Activated CD8-positive, alpha-beta memory T cell treated with anti-CD3 and anti-CD28 coated beads for 24 hours (primary cell): ENCODE measurements around the gene BABAM2.

Experiments used
- DNase-seq: peaks from one replicate; pipeline ENCODE4 v3.0.0-alpha.2; 2020

BABAM2 gene

DNA sequence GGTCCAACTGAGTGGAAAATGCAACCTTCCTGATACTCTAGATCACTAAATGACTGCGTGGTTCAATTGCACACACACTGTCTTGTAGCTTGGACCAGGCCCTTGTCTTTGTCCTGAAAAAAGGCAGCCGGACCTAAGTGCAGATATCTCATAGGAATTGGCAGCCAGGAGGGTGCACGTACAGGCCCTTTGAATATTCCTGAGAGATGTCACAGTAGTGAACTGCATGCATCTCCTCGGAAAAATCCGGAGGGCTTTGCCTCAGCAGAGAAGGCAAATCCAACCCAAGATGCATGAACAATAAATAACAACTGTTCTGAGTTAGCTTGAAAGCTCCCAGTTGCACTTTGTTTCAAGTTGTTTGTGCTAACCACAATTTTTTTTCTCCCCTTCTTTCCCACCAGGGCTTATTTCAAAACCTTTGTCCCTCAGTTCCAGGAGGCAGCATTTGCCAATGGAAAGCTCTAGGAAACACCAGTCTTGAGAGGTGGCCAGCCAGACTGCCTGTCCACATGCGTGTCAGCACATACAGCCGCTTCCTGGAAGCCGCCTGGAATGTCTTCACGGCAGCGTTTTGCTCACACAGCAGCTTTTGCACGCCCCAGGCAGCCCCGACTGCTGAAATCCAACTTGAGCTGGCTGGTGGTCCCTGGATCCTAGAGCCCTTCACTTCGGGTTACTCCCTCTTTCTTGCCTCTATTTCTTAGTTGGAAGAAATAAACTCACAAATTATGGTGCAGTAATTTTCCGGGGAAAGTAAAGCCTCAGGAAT, 447.7 kb downstream of the BABAM2 start:
- no peak for DNase-seq

DNA sequence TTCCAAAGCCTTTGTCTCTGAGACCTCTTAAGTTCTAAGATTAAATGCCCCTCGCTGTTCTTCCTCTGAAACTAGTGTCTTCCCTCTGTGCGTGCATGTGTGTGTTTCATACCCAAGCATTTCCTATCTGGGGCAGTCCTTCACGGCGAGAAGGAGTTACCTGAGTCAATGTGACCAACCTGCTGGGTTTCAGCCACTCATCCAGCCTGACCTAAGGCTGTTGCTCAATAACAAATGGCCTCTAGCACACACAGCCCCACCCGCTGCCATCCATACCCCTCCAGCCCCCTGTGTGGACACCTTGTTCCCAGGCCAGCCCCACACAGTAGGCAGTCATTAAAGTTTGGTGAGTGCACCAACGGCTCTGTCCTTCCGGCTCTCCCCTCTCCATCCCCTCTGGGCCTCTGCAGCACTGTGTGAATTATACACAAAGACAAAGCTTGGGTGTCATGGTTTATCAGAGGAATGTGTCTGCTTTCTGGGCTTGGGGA, 448.3 kb downstream of the BABAM2 start:
- DNase-seq, result no peak

DNA sequence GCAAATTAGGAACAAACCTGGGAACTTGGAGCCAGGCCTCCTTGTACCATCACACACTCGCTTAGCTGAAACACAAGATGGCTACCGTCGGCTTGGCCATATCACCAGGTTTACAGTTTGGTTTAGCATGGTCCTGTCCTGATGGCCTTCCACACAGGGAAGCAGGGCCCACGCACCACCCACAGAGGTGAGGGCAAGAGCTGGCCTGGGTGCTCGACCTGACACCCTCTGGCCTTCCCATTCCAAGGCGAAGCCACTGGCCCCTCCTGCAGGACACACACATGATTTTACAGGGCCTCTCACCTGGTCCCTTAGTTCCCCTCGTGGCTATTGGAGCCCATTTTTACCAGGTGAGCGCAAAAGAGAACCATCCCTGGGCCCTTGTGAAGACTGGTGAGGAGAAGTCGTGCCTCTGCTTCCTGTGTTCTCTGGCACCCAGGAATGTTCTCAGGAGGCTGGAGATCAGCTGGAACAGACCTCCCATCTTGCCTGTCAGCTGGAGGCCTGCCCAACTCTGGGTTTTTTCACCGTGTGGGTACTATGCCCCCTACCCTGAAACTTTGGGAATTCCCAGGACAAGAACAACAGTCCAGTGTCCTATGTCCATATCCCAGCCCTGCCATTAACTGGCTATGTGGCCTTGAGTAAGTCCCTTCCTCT, 449.1 kb downstream of the BABAM2 start:
- DNase-seq, result no peak

DNA sequence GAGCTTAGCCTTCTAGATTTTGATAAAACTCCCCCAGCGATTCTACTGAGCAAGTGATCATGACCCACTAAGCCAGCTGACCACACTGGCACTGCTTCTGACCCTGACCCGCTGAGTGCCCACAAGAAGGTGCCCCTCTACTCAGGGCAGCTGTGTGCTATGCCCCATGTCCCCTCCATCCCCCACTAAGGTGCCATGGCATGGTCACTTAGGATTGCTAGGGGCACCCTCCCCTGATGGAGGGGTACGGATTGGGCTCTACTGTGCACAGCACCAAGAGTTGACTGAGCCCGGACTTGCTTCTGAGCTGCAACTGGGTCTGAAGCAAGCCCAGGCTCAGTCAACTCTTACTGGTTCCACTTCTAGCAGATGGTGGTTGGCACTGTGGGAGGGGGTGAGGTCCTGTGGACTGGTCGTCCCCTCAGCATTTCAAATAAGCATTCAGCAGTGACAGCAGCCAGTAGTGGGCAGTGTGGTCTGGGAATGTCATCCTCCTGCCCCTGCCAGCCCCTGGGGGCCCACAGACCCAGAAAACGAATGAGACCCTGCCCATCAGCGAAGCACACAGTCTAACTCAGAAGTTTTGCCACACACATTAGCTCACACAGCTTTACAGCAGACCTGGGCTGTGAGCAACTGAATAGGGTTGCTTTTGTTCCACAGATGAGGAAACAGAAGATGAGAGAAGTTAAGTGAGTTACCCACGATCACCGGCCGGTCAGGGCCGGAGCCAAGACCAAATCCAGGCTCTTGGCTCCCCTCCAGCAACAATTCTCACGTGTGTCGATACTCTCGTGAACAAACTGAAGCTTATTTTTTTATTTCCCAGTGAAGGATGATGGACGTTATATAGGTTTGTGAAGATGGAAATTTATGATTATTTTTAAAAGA, 450.0 kb downstream of the BABAM2 start:
- DNase-seq, result no peak

DNA sequence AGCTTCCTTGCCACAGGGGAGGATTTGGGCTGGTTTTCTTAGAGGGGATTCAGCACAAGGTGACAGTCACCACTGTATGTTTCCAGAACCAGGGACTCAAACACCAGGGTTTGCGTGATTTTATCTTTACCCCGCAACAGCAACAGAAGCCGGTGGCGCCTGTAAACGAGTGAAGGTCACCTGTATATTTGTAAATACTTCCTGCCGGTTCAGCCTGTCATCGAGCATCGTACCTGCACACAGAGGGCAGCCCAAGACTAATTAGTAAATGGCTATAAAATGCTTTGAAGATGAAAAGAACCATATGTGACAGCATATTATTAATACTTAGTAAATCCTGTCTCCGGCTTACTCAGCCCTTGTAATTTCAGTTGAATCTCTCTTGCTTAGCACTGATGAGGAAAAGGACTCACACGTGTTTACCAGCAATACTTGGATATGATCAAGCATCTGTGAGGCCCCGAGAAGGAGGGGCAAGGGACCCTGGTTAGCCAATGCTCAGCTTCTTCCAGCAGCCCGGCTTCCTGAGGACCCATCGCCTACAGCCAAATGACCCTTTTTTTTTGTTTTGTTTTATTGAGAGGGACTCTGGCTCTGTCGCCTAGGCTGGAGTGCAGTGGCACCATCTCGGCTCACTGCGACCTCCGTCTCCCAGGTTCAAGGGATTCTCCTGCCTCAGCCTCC, 450.8 kb downstream of the BABAM2 start:
- no peak for DNase-seq

DNA sequence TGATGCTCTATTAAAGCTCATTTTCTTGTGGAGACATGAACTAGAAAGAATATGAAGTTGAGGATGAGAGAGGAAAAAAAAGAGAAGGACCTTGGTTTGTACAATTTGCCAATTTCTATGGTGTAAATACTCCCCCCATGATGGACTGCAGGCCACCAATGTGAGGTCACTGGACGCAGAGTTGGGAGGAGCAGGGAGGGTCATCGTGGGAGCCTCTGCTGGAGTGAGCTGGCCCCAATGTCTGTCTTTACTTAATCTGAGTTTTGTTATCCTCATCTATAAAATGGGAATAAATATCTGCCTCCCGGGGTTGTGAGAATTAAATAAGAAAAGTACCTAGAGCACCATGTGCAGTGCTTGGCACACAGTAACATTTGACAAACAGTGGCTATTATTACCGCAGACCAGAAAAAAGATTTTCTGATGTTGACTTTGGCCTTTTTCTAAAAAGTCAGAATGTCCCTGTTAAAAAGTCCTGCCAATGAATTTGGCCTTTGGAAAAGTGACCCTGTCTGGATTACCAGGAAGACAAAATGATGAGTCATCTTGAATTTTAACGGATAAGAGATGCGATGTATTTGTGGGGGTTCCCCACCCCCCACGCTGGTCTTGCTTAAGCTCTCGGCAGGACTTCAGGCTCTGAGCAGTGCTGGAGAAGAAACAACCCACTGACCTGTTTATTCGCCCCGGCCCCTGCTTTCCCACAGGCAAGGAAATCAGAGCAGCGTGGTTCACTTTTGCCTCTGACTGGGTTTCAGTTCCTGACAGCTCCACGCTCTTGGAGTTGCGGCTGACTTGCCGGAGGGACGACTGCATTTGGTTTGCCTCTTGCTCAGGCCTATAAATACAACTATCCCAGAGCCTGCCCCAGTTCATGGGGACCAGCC, 451.8 kb downstream of the BABAM2 start:
- no peak for DNase-seq

DNA sequence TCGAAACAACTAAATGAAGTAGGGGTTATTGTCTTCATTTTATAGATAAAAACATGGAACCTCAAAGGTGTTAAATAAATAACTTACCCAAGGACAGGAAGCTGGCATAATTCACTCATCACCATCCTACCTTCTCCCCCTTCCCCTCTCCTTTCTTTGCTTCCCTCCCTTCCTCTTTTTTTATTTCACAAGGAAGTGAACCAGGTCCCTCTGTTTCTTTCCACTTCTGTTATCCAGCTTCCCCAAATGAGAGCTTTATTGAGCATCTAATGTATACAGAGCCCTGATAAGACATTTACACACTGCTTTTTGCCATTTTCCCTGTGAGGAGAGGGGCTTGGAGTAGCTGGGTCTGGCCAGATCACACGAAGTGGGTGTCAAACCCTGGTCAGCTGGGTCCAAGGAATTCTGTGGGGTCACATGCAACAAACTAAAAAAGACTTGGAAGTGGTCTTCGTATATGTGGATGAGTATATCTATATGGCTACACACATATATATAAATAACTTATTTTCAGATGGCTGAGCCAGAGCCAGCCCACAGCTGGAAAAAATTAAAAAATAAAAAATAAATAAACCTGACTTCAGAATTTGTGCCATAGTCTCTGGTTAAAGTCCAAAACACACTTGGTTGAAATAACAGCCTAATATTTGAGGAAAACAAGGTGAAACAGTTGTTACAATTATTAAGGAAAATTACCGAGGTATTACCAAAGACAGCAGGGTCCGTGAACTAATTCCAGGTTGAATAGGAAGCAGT, 452.8 kb downstream of the BABAM2 start:
- no peak for DNase-seq

DNA sequence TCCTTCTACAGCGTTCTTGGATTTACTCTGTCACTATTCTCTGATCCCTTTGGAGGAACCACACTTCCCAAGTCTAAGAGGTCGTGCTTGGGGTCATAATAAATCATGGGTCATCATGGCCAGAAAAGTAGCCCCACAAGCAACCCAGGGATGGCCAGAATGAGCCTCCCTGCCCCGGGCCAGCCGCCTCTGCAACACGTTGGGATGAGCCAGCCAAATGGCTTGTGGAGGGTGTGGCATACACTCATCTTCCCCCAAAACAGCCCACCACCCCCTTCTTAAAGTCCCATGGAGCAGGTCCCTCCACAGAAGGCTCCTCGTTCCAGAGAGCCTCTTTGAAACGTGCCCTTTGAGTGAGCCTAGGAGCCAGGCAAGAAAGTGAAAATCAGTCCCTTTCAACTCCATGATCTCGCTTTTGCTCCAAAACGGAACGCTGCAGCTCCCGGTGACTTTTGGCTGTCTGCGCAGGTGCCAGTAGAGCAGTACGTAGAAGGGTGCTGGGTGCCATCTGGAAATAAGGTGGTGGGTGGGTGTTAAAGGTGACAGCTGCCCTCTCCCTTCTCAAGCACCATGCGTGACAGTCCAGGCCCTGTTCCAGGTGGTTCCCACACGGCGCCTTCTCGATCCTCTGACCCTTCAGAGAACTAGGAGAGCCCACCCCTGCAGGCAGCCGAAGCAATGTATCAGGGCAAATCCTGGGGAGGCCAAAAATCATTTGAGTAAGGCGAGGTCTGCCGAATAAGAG, 453.6 kb downstream of the BABAM2 start:
- DNase-seq, result no peak

DNA sequence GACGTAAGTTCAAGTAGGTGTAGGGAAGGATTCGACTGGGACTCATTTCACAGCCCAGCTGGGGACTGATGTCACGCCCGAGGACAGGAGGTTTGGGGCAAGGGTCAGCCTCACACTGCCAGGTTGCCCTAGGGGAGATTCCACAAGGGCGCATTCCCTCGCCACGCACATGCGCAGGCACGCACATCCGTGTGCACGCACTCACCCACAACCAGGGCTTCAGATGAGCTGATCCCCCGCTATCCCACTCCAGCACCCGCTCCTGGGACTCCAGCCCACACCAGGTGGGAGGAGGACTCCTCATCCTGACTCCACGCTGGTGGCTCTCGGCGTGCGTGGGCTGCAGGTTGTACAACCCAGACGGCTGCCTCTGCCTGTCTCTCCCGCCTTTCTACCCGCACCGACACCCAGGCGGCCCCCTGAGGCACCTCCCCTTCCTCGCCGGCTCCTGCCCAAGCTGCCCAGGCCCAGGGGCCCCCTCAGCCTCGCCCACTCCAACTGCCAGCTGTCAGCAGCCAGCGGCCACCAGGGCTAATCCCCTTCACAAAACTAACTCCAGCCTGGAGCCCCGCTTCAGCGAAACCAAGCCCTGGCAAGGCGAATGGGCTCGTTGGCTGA, 454.3 kb downstream of the BABAM2 start:
- DNase-seq, result no peak

DNA sequence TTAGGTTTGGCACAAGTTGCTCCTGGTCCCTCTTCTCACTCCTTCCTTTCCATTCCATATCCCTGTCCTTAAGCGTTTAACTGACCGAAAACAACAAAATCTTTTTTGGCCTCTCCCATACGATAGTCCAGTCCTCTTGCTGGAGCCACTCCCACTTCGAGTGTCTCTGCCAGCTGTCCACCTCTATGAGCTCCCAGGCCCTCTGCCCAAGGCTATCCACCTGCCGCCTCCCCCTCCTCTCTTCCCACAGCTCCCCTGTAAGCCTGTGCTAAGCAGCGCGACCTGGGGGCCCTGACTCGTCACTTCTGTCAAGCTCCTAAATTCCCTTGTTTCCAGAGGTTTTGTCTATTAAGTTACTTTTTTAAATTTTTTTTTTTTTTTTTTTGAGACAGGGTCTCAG, 455.1 kb downstream of the BABAM2 start:
- DNase-seq, result no peak

DNA sequence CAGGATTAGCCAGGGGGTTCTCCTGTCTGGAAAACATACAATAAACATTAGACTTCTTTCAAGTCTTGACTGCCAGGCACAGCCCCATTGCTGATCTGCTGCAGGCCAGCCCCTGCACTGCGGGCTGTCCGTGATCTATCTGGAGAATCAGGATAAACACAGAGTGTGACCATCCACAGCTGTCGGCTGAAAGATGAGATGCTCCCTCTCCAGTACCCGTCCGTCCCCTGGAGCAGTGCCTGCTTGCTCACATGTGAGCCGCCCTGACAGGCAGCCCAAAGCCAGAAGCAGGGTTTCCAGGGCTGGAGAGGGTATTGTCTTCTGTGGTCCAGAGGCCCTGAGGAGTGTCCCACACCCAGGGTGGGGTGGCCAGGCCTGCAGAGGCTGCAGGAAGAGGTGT, 456.1 kb downstream of the BABAM2 start:
- no peak for DNase-seq

DNA sequence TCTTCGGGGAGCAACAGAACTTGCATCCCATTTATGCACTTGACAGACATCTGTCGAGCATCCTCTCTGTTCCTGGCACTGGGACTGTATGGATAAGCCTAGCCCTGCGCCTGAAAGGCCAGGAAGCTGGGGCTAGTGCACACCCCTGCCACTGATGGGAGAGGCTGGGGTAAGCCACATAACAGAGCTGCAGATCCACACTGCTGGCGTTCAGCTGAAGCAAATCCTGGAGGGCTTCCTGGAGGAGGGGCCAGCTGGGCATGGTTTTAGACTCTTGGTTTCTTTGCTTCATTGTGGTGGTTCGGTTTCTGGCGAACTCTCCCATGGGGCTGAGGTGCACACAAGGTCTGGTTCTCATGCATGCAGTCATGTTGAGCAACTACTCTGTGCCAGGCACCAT, 456.7 kb downstream of the BABAM2 start:
- DNase-seq, result no peak

DNA sequence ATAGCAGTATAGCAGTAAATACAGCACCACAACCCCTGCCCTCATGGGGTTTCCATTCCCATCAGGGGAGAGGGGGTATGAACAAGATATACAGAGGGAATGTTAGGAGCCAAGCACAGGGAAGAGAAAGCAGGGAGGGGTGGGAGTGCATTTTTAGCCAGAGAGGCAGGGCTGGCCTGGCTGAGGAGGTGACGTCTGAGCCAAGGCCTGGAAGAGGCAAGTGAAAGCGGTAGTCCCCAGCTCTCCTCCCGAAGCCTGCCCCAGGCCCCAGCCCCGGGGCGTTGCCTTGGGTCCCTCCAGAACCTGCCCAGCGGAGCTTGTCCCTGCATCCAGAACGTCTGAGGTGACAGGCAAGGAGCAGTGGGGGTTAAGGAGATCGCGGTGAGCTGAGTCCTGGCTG, 457.1 kb downstream of the BABAM2 start:
- DNase-seq, result no peak

DNA sequence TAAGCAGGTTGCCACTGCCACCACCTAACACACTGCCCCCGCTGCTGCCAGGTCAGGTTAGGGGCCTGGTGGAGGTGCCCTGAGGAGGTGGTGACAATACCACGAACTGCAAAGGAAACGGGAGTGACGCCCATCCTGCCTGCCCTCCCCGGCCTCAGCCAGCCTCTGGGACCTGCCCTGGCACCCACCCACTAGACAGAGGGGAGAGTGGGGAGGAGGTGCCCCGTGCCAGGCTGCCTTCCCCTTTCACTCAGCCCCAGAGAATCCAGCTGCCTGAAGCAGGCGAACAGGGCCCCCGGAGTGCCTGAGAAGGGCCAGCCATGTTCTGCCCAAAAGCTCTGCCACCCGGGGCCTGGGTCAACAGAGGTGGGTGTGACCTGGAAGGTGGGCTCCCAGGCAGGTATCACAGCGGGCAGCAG, 457.6 kb downstream of the BABAM2 start:
- DNase-seq, result peak; percentile 79

DNA sequence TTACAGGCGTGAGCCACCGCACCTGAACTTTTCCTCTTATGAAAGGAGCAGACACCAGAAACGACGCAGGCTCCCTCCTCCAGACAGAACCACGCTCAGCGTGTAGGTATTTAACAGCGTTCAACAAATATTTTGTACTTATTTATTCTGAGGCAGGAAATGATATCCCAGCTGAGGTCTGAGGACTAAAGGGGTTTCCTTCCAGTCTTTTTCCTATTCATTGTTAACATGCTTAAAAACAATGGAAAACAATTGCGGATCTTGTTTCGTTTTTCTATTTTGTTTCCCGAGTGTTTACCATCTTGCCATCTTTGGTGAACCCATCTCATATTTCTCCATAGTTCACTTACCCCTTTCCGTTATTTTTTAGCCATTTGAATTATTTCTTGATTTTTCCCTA, 458.4 kb downstream of the BABAM2 start:
- no peak for DNase-seq

DNA sequence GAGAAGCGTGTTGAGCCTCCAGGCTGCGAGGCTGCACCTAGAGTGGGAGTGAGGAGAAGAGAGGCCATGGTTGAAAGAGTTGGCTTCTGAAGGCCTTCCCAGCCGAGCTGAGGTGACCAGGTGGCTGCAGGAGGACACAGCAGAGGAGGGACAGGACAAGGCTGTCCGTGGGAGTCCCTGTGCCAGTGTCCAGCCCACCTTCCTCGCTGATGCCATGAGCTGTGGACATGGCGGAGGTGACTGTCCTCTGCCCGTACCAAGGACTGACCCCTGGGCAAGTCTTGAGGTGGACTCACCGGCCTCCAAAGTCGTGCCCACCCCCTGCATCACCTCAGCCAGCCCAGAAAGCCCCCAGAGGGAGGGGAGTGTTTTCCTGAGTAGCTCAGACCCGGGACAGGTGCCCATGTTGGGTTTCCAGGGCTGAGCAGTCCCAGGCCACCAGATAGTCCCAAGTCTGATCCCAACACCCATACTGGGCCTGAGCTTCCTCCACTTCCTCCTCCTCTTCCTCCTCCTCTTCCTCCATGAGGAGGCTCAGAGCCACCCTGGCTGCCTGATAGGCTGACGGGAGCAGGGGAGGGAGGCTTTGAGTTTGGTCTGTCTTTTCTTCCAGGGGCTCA, 459.1 kb downstream of the BABAM2 start:
- no peak for DNase-seq

DNA sequence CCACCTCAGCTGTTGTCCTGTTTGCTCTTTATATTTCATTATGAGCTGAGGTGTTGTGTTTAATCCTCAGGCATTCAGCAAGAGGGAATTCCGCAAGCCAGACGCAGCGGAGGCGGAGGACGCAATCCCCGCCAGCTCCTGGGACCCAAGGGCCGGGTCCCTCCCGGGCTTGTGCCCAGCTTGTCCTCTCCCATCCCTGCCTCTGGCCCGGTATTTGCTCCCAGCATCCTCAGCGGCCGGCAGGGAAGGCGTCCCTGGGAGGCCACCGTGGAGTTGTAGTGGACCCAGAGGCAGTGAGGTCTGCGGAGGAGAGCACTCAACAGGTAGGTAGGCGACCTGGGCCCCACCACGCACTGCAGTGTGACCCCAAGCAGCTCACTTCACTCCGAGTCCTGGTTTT, 459.7 kb downstream of the BABAM2 start:
- no peak for DNase-seq

DNA sequence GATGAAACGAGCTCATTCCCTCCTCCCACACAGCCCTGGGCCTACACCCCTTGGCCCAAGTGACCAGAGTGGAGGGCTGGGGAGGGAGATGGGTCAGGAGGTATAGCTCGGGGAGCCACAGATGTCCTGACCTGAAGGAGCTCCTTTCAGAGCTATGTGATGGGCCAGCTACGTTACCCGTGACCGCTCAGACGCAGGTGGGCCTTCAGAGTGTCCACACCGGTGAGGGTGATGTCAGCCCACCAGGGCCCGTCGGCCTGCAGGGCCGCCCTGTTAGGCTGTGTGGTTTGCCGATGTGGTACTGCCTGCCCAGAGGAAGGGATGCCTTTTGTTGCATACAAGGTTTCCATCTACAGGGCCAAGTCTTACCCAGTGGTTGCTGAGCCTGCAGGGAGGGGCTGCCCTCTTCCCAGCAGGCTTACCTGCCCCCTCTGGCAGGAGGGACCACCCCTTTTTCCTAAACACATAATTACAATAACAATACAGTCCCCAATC, 460.3 kb downstream of the BABAM2 start:
- no peak for DNase-seq

DNA sequence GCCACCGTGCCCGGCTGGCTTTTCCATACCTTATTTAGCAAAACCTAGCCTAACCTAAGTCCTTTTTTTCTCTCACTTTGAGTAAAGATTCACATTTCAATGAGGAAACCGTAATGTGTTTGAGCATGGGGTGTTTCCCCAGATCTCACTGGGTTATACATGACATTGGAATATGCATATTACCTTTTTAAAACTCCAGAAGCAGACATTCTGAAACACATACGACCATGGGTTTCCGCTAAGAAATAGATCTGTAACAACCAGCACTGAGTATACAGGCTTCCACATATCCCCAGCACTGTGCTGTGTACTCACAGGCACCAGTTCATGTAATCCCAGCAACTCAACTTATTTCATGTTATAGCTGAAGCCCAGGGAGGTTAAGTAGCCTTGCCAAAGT, 461.1 kb downstream of the BABAM2 start:
- DNase-seq, result no peak
